Kidney (tissue), 14 donors: Measurements from ENCODE around the gene REEP3. TPM values are rescaled to one million over a fixed set of nuclear protein-coding genes. Genes with fewer than 3 reads are reported as not detected.

Source experiments
- DNase-seq, 5 donors: peaks; one replicate each; pipeline ENCODE4 v3.0.0-alpha.2; 2013 to 2020
- FAIRE-seq: peaks from 2 replicates; lab custom pipeline; 2012; peaks lifted over from hg19 to GRCh38; lab: Jason Lieb, UNC
- H3K27ac ChIP-seq, 2 donors: one replicate each; pipeline ENCODE4 v1.7.0; 2013; ENCODE audit warnings: low read depth in 2 of 2, low read length in 2 of 2, inconsistent platforms in 1 of 2
- H3K27me3 ChIP-seq: one replicate; pipeline ENCODE4 v1.7.1; 2013; ENCODE audit warnings: low read length, inconsistent platforms; ENCODE audit not compliant: control insufficient read depth, insufficient read depth
- H3K36me3 ChIP-seq, 3 donors: one replicate each; pipeline versions ENCODE4 v1.7.0 to v1.7.1; 2013; ENCODE audit warnings: low read length in 3 of 3, control low read depth in 1 of 3, inconsistent platforms in 1 of 3; ENCODE audit not compliant: insufficient read depth in 3 of 3, control insufficient read depth in 2 of 3
- H3K4me1 ChIP-seq, 3 donors: one replicate each; pipeline versions ENCODE4 v1.7.0 to v1.7.1; 2013; ENCODE audit warnings: low read length in 3 of 3, inconsistent platforms in 1 of 3, low read depth in 1 of 3; ENCODE audit not compliant: control insufficient read depth in 2 of 3, insufficient read depth in 2 of 3
- H3K4me3 ChIP-seq, 3 donors: one replicate each; pipeline versions ENCODE4 v1.7.0 to v1.8.1; 2013; ENCODE audit warnings: low read length in 3 of 3, control low read depth in 1 of 3, inconsistent platforms in 1 of 3
- H3K9ac ChIP-seq, 3 donors: one replicate each; pipeline versions ENCODE4 v1.7.0 to v1.7.1; 2013; ENCODE audit warnings: low read length in 3 of 3, control low read depth in 1 of 3, inconsistent platforms in 1 of 3
- H3K9me3 ChIP-seq, 3 donors: one replicate each; pipeline versions ENCODE4 v1.7.0 to v1.7.1; 2013; ENCODE audit warnings: low read length in 3 of 3, control low read depth in 1 of 3, inconsistent platforms in 1 of 3; ENCODE audit not compliant: control insufficient read depth in 2 of 3, insufficient read depth in 1 of 3
- intact Hi-C: fragments of 100-400 bp; cut with DNase I; formaldehyde crosslinking; loops from one replicate; pipeline ENCODE4 v1.11.1; 2022
- polyA plus RNA-seq: library from polyadenylated mRNA; stranded (reverse); fragments of 350-450 nt; fragmentation: Illumina TruSeq; extraction: RNeasy Lipid Tissue Mini Kit (QIAGEN cat#74804); gene quantifications from one replicate; pipeline ENCODE4 v1.2.3, GENCODE V29; 2014; ENCODE audit warnings: low read depth, low replicate concordance; ENCODE audit not compliant: insufficient read depth
- total RNA-seq: library from RNA; stranded (reverse); fragmentation: NEBNext Ultra II Directional; extraction: Animal tissue kit (Norgen Biotek cat#: 25700); gene quantifications from one replicate; pipeline ENCODE4 v1.2.1, GENCODE V29; 2021
- TF ChIP-seq, protein P1 (sequence below): IDR thresholded peaks from 3 replicates; pipeline ENCODE4 v1.5.1; 2012; ENCODE audit warnings: mild to moderate bottlenecking, moderate library complexity, borderline replicate concordance; ENCODE audit not compliant: insufficient read depth; ENCODE audit errors: extremely low read depth
- donor health status: control.
- donor health status: control.
- donor health status: control.
- donor health status: control.
- donor health status: control.
- donor health status: DM: yes; HTN: yes; CAD: no.
- donor health status: Normal renal cell carcinoma (clear cell type).

Gene REEP3
- total and polyA plus RNA-seq, 2 donors from 2014 or later, result 12.7 to 34.6 TPM

DNA sequence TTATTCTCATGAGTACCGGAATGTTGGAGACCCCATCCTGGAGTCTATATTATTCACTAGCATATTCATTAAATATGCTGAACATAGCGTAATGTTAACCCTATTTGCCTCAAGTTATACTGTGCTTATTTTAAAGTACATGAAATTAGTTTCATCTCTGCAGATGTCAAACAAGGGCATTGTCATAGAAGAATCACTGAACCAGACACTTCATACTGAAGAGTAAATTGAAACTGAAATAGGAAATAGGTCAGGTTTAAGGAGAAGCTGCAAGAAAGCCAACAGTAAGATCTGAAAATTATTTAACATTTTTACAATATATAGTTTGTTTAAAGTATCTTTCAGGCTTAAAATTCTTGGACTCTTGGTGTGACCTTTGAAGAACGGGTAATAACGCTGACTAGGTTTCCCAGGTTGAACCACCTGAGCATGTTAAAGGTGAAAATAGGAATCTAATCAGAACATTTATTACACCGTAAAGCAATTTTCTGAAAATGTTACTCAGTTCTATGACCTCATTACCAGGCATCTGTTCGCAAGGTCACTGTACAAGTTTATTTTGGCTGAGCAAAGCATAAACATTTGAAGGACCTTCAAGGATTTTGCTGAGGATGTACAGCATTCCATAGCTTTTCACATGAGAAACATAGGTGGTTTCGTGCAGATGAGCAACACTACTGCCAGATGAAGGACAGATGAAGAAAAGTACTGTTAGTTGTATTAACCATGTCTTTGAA, 82.7 kb downstream of the REEP3 start:
- peaks cover 0 to 3% (median 0%) of the 10 kb centered on the region in 3 donors for H3K36me3 ChIP-seq
- intact Hi-C loops, result no loop called here
- no peak overlapping the region for H3K4me3 ChIP-seq
- no peak for FAIRE-seq
- no peak for DNase-seq
- no peak overlapping the region for H3K27ac ChIP-seq
- TF ChIP-seq, protein P1, sequence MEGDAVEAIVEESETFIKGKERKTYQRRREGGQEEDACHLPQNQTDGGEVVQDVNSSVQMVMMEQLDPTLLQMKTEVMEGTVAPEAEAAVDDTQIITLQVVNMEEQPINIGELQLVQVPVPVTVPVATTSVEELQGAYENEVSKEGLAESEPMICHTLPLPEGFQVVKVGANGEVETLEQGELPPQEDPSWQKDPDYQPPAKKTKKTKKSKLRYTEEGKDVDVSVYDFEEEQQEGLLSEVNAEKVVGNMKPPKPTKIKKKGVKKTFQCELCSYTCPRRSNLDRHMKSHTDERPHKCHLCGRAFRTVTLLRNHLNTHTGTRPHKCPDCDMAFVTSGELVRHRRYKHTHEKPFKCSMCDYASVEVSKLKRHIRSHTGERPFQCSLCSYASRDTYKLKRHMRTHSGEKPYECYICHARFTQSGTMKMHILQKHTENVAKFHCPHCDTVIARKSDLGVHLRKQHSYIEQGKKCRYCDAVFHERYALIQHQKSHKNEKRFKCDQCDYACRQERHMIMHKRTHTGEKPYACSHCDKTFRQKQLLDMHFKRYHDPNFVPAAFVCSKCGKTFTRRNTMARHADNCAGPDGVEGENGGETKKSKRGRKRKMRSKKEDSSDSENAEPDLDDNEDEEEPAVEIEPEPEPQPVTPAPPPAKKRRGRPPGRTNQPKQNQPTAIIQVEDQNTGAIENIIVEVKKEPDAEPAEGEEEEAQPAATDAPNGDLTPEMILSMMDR, result no peak
- H3K9me3 ChIP-seq, result no peaks in the 10 kb centered on the region
- H3K9ac ChIP-seq, result no peak overlapping the region
- no peaks in the 10 kb centered on the region for H3K27me3 ChIP-seq
- H3K4me1 ChIP-seq, result no peaks in the 10 kb centered on the region

DNA sequence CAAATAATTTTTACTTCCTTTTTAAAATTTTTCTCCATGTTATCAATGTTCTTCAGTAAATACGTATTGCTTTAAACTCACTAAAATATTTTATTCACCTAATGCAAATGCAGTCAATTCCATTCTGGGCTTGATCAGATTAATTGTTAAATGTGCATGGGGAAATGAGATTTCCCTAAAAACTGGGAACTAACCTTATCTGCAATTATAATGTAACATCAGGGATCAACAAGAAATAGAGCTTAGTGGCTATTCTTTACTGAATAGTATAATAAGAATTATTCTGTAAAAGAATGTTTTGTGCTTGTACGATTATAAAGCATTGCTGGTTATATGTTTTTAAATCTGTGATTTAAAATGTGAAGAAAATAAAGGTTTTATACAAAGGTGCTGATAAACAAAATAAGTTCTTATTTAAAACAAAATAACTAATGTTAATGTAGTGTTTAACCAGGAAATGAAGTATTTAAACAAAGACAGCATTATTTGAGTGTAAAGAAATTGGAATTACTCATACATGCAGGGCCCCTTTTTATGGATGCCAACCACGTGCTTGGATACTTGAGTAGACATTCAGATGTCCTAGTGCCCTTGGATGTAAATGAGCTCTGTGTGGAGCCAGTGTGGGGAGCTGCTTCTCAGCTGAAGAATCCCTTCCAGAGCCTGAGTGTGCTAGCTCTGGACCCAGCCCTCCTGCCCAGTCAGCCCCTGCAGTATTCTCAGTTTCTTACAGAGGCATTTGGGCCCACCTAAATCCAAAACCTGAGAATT, 84.2 kb downstream of the REEP3 start:
- Histone ChIP-seq H3K4me3 (no peak overlapping the region), H3K9me3 (no peaks in the 10 kb centered on the region), H3K4me1 (no peaks in the 10 kb centered on the region), H3K9ac (no peak overlapping the region), H3K36me3 (peaks cover 0 to 3% (median 0%) of the 10 kb centered on the region in 3 donors), H3K27ac (no peak overlapping the region), H3K27me3 (no peaks in the 10 kb centered on the region)
- TF ChIP-seq, protein P1, result no peak
- FAIRE-seq (no peak), DNase-seq (peak in 2 of 5 donors; percentile 24 to 35)
- intact Hi-C loops, result no loop called here

DNA sequence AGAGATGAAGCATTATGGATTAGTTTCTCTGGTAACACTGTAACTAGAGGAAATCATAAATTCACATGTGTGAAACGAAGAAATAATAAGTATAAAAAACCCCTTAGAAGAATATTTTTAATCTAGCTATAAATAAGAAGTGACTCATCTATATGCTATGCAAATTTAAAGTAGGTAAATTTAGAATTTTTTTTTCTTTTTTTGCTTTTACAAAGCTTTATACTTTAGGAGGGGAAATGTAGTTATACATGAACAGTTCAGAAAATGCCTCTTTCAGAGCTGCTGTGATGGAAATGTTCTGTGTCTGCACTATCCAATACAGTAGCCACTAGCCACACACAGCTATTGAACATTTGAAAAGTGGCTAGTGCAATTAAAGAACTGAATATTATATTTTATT, 87.3 kb downstream of the REEP3 start:
- Histone ChIP-seq H3K4me3 (no peak overlapping the region), H3K9me3 (no peaks in the 10 kb centered on the region), H3K27me3 (no peaks in the 10 kb centered on the region), H3K9ac (no peak overlapping the region), H3K4me1 (no peaks in the 10 kb centered on the region), H3K36me3 (no peaks in the 10 kb centered on the region), H3K27ac (no peak overlapping the region)
- FAIRE-seq (no peak), DNase-seq (no peak)
- TF ChIP-seq, protein P1, result no peak
- intact Hi-C loops, result no loop called here
